Upper lobe of left lung (tissue), 6 donors: ENCODE results near the gene SMAD6. TPM values are rescaled to one million over a fixed set of nuclear protein-coding genes. Genes with fewer than 3 reads are reported as not detected.
A peak's percentile ranks its signal among the peaks of the same experiment; 100 is the strongest.

Source experiments
- ATAC-seq, 2 donors: fragments of 200-7000 bp; cut with Tn5 transposase; one replicate each; pipeline ENCODE4 v1.9.1; 2022; ENCODE audit warnings: mild to moderate bottlenecking in 2 of 2, moderate library complexity in 2 of 2; ENCODE audit not compliant: low FRiP score in 2 of 2
- DNase-seq, 2 donors: peaks; one replicate each; pipeline ENCODE4 v3.0.0-alpha.2; 2019 to 2020
- H3K27ac ChIP-seq, 4 donors: fragments of 200-600 bp; sonication (generic); one replicate each; pipeline ENCODE4 v1.5.1; 2016 to 2019
- H3K27me3 ChIP-seq, 4 donors: fragments of 200-600 bp; sonication (generic); one replicate each; pipeline ENCODE4 v1.5.1; 2017 to 2019
- H3K36me3 ChIP-seq, 4 donors: fragments of 200-600 bp; sonication (generic); one replicate each; pipeline ENCODE4 v1.5.1; 2016 to 2019
- H3K4me1 ChIP-seq, 4 donors: fragments of 200-600 bp; sonication (generic); one replicate each; pipeline ENCODE4 v1.5.1; 2018 to 2019
- H3K4me3 ChIP-seq, 4 donors: fragments of 200-600 bp; sonication (generic); one replicate each; pipeline ENCODE4 v1.5.1; 2017 to 2019; ENCODE audit warnings: mild to moderate bottlenecking in 2 of 4, moderate library complexity in 1 of 4
- H3K9me3 ChIP-seq, 4 donors: fragments of 200-600 bp; sonication (generic); one replicate each; pipeline ENCODE4 v1.5.1; 2018 to 2019
- CTCF ChIP-seq, 6 experiments: fragments of 450-650 bp in 4 of 6; fragments of 200-600 bp in 2 of 6; sonication (generic) in 2 of 6; IDR thresholded peaks; one replicate each; pipeline ENCODE4 v1.5.1; 2016 to 2019; ENCODE audit warnings: antibody characterized with exemption in 6 of 6
- EP300 ChIP-seq, 4 donors: sonication (generic); formaldehyde crosslinking; IDR thresholded peaks; one replicate each; pipeline ENCODE4 v1.5.1; 2017; ENCODE audit warnings: antibody characterized with exemption in 4 of 4, control low read depth in 2 of 4
- POLR2A ChIP-seq, 4 donors: fragments of 450-650 bp; IDR thresholded peaks; one replicate each; pipeline ENCODE4 v1.5.1; 2016 to 2017; ENCODE audit warnings: antibody characterized with exemption in 4 of 4, mild to moderate bottlenecking in 2 of 4
- POLR2AphosphoS5 ChIP-seq, 2 donors: sonication (generic); formaldehyde crosslinking; IDR thresholded peaks; one replicate each; pipeline ENCODE4 v1.5.1; 2017; ENCODE audit warnings: antibody characterized with exemption in 2 of 2
- WGBS, 2 donors: methylation state at CpG; one replicate each; pipeline ENCODE4 v1.1.5; 2017 to 2018; 5-methylcytosine and 5-hydroxymethylcytosine counted together
- total RNA-seq, 6 donors: library from RNA; depleted of rRNA in 4 of 6; stranded (reverse); fragments of >200 nt in 4 of 6; gene quantifications; one replicate each; pipeline versions ENCODE4 v1.1.0 to v1.2.1, GENCODE V29; 2016 to 2021
- donor health status: DM: no; HTN: no; CAD: no; lungs with moderate emphysema.
- donor health status: DM: no; HTN: yes; CAD: no; lungs with severe emphysema.

SMAD6 gene
- total RNA-seq, 6 donors from 2014 or later, result 76.6 to 377 (median 102) TPM

DNA sequence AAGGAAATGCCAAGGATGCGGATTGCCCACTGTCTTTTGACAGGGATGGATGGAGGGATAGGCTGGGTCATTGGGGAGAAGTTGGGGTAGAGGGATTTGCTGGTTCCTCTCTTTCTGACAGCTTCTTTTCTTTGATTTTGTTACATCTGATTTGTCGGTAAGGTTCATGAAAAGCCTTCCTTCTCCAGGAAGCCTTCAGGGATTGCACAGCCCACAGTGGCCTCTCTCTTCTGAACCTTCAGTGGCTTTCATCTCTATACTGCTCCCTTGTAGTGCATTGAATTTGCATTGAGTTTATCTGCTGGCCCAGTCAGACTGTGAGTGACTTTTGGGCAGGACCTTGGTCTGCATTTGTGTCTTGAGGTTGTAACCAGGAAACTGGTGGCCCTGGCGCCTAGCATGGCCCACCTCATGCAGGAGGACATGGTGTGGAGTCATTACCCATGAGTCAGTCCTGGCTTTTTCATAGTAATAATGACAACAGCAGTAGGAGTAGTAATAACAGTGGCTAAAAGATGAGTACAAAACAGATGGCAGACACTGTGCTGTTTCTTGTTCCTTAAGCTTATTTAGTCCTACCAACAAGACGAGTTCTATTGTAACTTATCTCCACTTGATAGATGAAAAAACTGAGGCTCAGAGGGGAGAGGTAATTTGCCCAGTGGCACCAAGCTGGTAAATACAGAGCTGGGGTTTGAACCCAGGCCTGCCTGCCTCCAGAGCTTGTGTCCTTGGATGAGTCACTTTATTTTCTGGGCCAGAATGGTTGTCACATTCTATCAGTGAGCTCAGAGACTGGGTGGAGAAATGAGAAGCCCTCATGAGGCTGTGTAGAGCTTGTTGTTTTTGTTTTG is 28.4 kb downstream of the SMAD6 start:
- ATAC-seq (peak in 1 of 2 donors; percentile 51), DNase-seq (no peak)
- peaks cover 0 to 37% (median 4%) of the 10 kb centered on the region in 4 donors for H3K36me3 ChIP-seq
- TF ChIP-seq EP300 (IDR thresholded peaks at IDR 0.05), result no peak
- no peak for TF ChIP-seq POLR2A (IDR thresholded peaks at IDR 0.05)
- TF ChIP-seq POLR2AphosphoS5 (IDR thresholded peaks at IDR 0.05), result peak in 1 of 2 donors; percentile 9
- 77 to 79% methylated on average over 4 of the region's 4 CpGs for WGBS, 2 donors
- peaks cover 42 to 65% (median 52%) of the 10 kb centered on the region in 4 donors for H3K4me1 ChIP-seq
- peak overlapping the region; percentile 69 to 78 (median 72) for H3K27ac ChIP-seq
- H3K4me3 ChIP-seq, result peak overlapping the region in 1 of 4 donors; percentile 32
- no peaks in the 10 kb centered on the region for H3K9me3 ChIP-seq
- H3K27me3 ChIP-seq, result no peaks in the 10 kb centered on the region

DNA sequence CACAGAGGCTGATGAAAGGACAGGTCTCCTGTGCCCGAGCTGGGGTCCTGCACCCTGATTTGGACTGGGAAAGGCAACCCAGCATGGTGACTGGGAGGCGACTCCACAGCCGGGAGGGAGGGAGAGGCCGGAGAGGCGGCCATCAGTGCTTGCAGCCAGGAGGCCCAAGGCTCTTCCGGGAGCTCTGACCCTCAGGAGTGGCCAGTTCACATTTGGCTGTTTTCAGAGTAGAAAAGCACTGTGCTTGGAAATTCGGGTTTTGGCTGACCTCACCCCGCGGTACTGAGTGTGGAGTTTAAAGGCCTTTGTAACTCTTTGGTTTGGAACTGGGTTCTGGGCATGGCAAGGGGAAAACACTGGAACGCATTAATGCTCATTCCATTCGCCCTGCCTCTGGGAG is 31.9 kb downstream of the SMAD6 start:
- 48 to 64% methylated on average over 8 to 11 of the region's 11 CpGs for WGBS, 2 donors
- TF ChIP-seq POLR2AphosphoS5 (IDR thresholded peaks at IDR 0.05), result no peak
- TF ChIP-seq EP300 (IDR thresholded peaks at IDR 0.05), result no peak
- no peak for TF ChIP-seq POLR2A (IDR thresholded peaks at IDR 0.05)
- no peak for TF ChIP-seq CTCF (IDR thresholded peaks at IDR 0.05)
- Histone ChIP-seq H3K27ac (peak overlapping the region; percentile 24 to 78 (median 52)), H3K4me1 (peaks cover 46 to 72% (median 67%) of the 10 kb centered on the region in 4 donors), H3K27me3 (no peaks in the 10 kb centered on the region), H3K9me3 (no peaks in the 10 kb centered on the region), H3K36me3 (peaks cover 0 to 33% (median 0%) of the 10 kb centered on the region in 4 donors), H3K4me3 (peak overlapping the region in 1 of 4 donors; percentile 23)
- DNase-seq (no peak), ATAC-seq (peak in 1 of 2 donors; percentile 21)

- Histone ChIP-seq H3K4me1 (peaks cover 38 to 72% (median 66%) of the 10 kb centered on the region in 4 donors), H3K27ac (peak overlapping the region; percentile 3 to 78 (median 52)), H3K27me3 (no peaks in the 10 kb centered on the region), H3K36me3 (peaks cover 0 to 26% (median 0%) of the 10 kb centered on the region in 4 donors), H3K9me3 (no peaks in the 10 kb centered on the region), H3K4me3 (peak overlapping the region in 1 of 4 donors; percentile 23)
- DNase-seq, result no peak
- no peak for ATAC-seq
- 69 to 79% methylated on average over 7 to 10 of the region's 10 CpGs for WGBS, 2 donors
- TF ChIP-seq POLR2AphosphoS5 (IDR thresholded peaks at IDR 0.05), result no peak
- TF ChIP-seq POLR2A (IDR thresholded peaks at IDR 0.05), result no peak
- TF ChIP-seq CTCF (IDR thresholded peaks at IDR 0.05), result no peak
- TF ChIP-seq EP300 (IDR thresholded peaks at IDR 0.05), result no peak
Observed at GRCh38 chr15:66734961-66735908, 33.2 kb downstream of the SMAD6 start.

DNA sequence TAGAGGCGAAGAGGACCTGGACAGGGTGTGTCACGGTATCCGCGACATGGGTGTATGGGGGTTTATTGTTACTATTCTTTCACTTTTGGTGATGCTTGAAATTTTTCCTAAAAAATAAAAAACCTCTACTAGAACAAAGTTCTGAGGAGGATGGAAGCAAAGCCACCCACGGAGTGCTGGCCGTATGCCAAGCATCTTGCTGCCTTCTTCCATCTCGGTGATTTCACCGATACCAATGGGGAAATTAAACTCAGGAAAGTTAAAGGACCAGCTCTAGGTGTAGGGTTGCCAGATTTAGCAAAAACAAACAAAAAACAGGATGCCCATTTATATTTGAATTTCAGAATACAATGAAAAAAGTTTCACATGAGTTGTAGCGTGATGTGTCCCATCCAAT is 33.9 kb downstream of the SMAD6 start:
- 49 to 67% methylated on average over 9 of the region's 9 CpGs for WGBS, 2 donors
- Histone ChIP-seq H3K4me3 (peak overlapping the region in 1 of 4 donors; percentile 23), H3K36me3 (peaks cover 0 to 26% (median 0%) of the 10 kb centered on the region in 4 donors), H3K27ac (peak overlapping the region in 2 of 4 donors; percentile 41 to 78), H3K27me3 (no peaks in the 10 kb centered on the region), H3K4me1 (peaks cover 39 to 73% (median 68%) of the 10 kb centered on the region in 4 donors), H3K9me3 (no peaks in the 10 kb centered on the region)
- ATAC-seq, result no peak
- DNase-seq, result no peak
- no peak for TF ChIP-seq POLR2A (IDR thresholded peaks at IDR 0.05)
- no peak for TF ChIP-seq POLR2AphosphoS5 (IDR thresholded peaks at IDR 0.05)
- TF ChIP-seq CTCF (IDR thresholded peaks at IDR 0.05), result no peak
- TF ChIP-seq EP300 (IDR thresholded peaks at IDR 0.05), result no peak
